NK-92 (cell line): ENCODE results near the gene RBM19.

Source experiments
- DNase-seq: peaks from one replicate; lab custom pipeline; 2025; ENCODE audit not compliant: unreplicated experiment; lab: John Stamatoyannopoulos, UW

The RBM19 gene

GRCh38 chr12:113959096-113959495 is 7.0 kb downstream of the RBM19 start:
- DNase-seq: no peak

GRCh38 chr12:113958108-113958507 is 8.0 kb downstream of the RBM19 start:
- no peak for DNase-seq

GRCh38 chr12:113957627-113958026 is 8.5 kb downstream of the RBM19 start:
- DNase-seq: no peak

- DNase-seq: no peak
Observed at GRCh38 chr12:113955109-113955970, 10.8 kb downstream of the RBM19 start.

- no peak for DNase-seq
Observed at GRCh38 chr12:113954547-113954946, 11.6 kb downstream of the RBM19 start.

- no peak for DNase-seq
Observed at GRCh38 chr12:113950873-113951272, 15.3 kb downstream of the RBM19 start.

- DNase-seq: no peak
Observed at GRCh38 chr12:113949321-113950305, 16.5 kb downstream of the RBM19 start.

- no peak for DNase-seq
Observed at GRCh38 chr12:113948151-113948914, 17.8 kb downstream of the RBM19 start.

GRCh38 chr12:113946175-113946574 is 19.9 kb downstream of the RBM19 start:
- no peak for DNase-seq

- DNase-seq: no peak
Observed at GRCh38 chr12:113945174-113946173, 20.7 kb downstream of the RBM19 start.

- DNase-seq: no peak
Observed at GRCh38 chr12:113942209-113942608, 23.9 kb downstream of the RBM19 start.

GRCh38 chr12:113941208-113941486 is 25.0 kb downstream of the RBM19 start:
- DNase-seq: no peak

- DNase-seq: no peak
Observed at GRCh38 chr12:113940357-113941207, 25.5 kb downstream of the RBM19 start.

- DNase-seq: no peak
Observed at GRCh38 chr12:113939867-113940266, 26.3 kb downstream of the RBM19 start.

GRCh38 chr12:113938471-113938870 is 27.7 kb downstream of the RBM19 start:
- DNase-seq: no peak

- DNase-seq: no peak
Observed at GRCh38 chr12:113936460-113936859, 29.7 kb downstream of the RBM19 start.

- no peak for DNase-seq
Observed at GRCh38 chr12:113935459-113935858, 30.7 kb downstream of the RBM19 start.

- DNase-seq: no peak
Observed at GRCh38 chr12:113934946-113935345, 31.2 kb downstream of the RBM19 start.
